ENCODE data around the gene C16orf78. TPM values are rescaled to one million over a fixed set of nuclear protein-coding genes. Genes with fewer than 3 reads are reported as not detected.
A peak's percentile ranks its signal among the peaks of the same experiment; 100 is the strongest.

C16orf78 gene
- total RNA-seq, 1 donor from 2014 or later = not detected

DNA sequence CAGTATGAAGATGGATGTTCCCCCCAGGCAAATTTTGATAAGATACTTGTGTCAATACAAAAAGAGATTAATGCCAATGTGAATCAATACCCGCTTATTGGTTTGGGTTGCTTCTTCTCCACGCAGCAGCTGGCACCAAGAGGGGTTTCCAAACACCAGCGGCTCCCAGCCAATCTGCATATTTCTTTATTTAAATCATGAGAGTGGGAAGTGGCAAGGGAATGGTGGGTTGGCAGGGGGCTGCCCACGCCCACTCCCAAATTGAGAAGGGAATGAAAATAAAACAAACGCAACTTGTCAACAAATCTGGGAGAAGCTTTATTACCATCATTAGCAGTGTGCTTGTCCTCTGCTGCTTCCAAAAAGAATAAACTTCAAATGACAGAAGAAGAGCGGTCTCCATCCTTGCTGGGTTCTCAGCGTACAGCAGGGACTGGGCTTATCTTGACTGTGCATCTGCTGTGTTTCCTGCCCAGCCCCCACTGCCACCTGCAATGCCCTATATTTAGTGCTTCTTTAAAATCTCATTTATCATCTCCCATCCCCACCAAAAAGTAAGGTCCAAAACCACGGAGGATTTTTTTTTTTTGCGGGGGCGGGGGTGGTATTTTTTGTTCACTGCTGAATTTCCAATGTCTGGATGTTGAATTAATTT lies 34.9 kb upstream of the C16orf78 start:
- TF ChIP-seq, protein P1, sequence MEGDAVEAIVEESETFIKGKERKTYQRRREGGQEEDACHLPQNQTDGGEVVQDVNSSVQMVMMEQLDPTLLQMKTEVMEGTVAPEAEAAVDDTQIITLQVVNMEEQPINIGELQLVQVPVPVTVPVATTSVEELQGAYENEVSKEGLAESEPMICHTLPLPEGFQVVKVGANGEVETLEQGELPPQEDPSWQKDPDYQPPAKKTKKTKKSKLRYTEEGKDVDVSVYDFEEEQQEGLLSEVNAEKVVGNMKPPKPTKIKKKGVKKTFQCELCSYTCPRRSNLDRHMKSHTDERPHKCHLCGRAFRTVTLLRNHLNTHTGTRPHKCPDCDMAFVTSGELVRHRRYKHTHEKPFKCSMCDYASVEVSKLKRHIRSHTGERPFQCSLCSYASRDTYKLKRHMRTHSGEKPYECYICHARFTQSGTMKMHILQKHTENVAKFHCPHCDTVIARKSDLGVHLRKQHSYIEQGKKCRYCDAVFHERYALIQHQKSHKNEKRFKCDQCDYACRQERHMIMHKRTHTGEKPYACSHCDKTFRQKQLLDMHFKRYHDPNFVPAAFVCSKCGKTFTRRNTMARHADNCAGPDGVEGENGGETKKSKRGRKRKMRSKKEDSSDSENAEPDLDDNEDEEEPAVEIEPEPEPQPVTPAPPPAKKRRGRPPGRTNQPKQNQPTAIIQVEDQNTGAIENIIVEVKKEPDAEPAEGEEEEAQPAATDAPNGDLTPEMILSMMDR (conservative IDR thresholded peaks at IDR 0.05) = no peak
- Mint-ChIP-seq H3K27ac (no peak overlapping the region), H3K9me3 (no peaks in the 10 kb centered on the region), H3K36me3 (no peaks in the 10 kb centered on the region), H3K4me1 (ENCODE audit: unreplicated experiment) (no peaks in the 10 kb centered on the region), H3K27me3 (peaks cover 68% of the 10 kb centered on the region), H3K4me3 (no peak overlapping the region)
- peak; percentile 10 for DNase-seq (ENCODE audit: extremely low spot score, unreplicated experiment)

DNA sequence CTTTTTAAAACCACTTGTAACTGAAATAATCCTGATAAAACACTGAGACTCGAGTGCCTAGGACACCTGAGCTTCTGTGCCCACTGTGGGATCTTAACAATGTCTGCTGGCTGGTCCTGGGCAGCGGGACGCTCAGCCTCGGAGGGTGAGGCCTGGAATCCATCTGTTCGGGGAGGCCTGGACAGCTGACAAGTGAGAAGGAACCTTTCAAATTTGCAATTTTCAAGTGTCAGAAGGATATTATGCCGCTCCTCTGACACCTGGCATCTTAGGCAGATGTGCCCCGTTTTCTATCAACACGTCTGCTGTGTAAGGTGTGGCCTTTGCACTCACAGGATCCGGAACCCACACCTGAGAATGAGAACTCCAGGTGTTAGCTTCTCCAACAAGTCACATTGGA lies 33.1 kb upstream of the C16orf78 start:
- peaks cover 66% of the 10 kb centered on the region for H3K27me3 Mint-ChIP-seq
- H3K4me3 Mint-ChIP-seq = no peak overlapping the region
- H3K36me3 Mint-ChIP-seq = no peaks in the 10 kb centered on the region
- H3K9me3 Mint-ChIP-seq = no peaks in the 10 kb centered on the region
- peak; percentile 32 for DNase-seq (ENCODE audit: extremely low spot score, unreplicated experiment)
- H3K27ac Mint-ChIP-seq = no peak overlapping the region
- no peaks in the 10 kb centered on the region for H3K4me1 Mint-ChIP-seq (ENCODE audit: unreplicated experiment)
- TF ChIP-seq, protein P1 (conservative IDR thresholded peaks at IDR 0.05) = no peak

DNA sequence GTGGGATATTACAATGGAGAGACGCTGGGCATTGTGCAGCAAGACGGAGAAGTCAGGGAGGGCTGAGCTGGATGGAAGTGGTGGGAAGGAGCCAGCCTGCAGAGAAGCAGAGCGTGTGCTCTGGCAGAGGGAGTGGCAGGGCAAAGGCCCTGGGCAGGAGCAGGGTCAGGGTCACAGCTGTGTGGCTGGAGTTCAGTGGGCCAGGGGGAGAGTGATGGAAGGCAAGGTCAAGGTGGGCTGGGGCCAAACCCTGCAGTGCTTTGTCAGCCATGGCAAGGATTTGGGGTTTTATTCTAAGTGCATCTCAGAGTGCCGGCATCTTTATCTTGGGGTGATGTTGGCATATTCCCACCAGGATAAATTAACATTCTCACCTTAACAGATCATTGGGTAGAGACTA lies 31.9 kb upstream of the C16orf78 start:
- DNase-seq (ENCODE audit: extremely low spot score, unreplicated experiment) = no peak
- H3K4me3 Mint-ChIP-seq = no peak overlapping the region
- no peaks in the 10 kb centered on the region for H3K4me1 Mint-ChIP-seq (ENCODE audit: unreplicated experiment)
- H3K36me3 Mint-ChIP-seq = no peaks in the 10 kb centered on the region
- no peak overlapping the region for H3K27ac Mint-ChIP-seq
- TF ChIP-seq, protein P1 (conservative IDR thresholded peaks at IDR 0.05) = no peak
- H3K27me3 Mint-ChIP-seq = peaks cover 66% of the 10 kb centered on the region
- no peaks in the 10 kb centered on the region for H3K9me3 Mint-ChIP-seq

DNA sequence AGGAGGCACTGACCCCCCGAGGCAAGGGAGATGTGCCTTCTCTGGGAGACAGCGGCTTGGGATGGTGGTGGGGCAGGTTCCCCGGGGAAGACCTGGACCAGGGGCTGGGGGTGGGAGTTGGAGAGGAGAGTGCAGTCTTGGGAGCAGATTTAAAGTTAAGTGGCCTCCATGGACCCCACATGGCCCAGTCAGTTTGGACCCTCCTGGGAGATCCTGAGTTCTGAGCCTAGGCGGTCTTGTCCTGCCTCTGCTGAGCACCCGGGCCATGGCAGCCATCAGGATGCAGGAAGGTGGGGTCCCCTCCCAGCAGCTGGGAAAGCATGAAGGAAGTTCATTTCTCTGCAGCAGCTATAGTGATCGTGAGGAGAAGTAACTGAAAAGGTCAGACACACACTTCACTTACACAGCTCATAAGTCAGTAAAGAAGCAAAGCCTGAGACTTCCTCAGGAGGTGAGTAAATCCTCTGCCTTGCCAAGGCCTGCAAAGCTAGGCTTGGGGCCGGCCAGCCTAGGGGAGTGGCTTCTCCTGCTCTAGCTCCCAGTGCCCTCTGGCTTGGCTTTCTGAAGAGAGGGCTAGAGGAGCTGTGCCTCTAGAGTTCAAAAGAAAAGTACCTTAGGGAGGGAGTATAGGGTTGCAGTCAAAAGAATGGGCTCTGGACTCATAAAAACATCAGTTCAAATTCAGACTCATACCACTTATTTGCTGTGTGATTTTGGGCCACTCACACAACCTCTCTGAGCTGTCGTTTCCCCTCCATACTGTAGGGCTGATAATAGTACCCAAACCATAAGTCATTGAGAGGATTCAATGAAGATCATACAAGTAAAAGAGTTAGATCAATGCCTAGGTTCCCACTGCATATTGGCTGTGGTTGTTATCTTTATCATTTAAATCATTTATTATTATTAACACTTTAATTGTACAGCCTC lies 31.0 kb upstream of the C16orf78 start:
- Mint-ChIP-seq H3K4me1 (ENCODE audit: unreplicated experiment) (no peaks in the 10 kb centered on the region), H3K27me3 (peaks cover 68% of the 10 kb centered on the region)
- peak; percentile 60 for DNase-seq (ENCODE audit: extremely low spot score, unreplicated experiment)

DNA sequence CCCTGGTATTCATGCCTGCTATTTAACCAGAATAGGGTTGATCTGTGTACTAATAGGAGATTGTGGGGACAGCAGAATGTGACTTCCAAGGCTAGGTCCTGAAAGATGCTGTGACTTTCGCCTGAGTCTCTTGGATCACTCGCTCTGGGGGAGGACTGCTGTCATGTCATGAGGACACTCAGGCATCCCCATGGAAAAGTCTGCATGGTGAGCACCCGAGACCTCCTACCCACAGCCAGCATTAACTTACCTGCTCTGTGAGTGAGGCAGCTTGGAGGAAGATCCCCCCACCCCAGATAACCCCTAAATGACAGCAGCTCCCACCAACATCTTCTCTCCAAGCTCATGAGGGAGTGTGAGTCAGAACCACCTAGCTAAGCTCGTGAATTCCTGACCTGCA lies 30.3 kb upstream of the C16orf78 start:
- no peak overlapping the region for H3K4me3 Mint-ChIP-seq
- no peaks in the 10 kb centered on the region for H3K9me3 Mint-ChIP-seq
- TF ChIP-seq, protein P1 (conservative IDR thresholded peaks at IDR 0.05) = no peak
- no peaks in the 10 kb centered on the region for H3K4me1 Mint-ChIP-seq (ENCODE audit: unreplicated experiment)
- peak; percentile 45 for DNase-seq (ENCODE audit: extremely low spot score, unreplicated experiment)
- peaks cover 71% of the 10 kb centered on the region for H3K27me3 Mint-ChIP-seq
- H3K36me3 Mint-ChIP-seq = no peaks in the 10 kb centered on the region
- H3K27ac Mint-ChIP-seq = no peak overlapping the region

More for the DNA sequence above, 31.0 kb upstream of the C16orf78 start:
- Mint-ChIP-seq H3K27ac (no peak overlapping the region), H3K36me3 (no peaks in the 10 kb centered on the region), H3K9me3 (no peaks in the 10 kb centered on the region), H3K4me3 (no peak overlapping the region)
- TF ChIP-seq, protein P1 (conservative IDR thresholded peaks at IDR 0.05) = no peak

All from type B pancreatic cell (in vitro differentiated cells).